ENCODE data around the gene ITPKC. TPM values are rescaled to one million over a fixed set of nuclear protein-coding genes. Genes with fewer than 3 reads are reported as not detected.

Gene ITPKC
- total RNA-seq, 1 experiment from 2014 or later: 23.8 TPM

DNA sequence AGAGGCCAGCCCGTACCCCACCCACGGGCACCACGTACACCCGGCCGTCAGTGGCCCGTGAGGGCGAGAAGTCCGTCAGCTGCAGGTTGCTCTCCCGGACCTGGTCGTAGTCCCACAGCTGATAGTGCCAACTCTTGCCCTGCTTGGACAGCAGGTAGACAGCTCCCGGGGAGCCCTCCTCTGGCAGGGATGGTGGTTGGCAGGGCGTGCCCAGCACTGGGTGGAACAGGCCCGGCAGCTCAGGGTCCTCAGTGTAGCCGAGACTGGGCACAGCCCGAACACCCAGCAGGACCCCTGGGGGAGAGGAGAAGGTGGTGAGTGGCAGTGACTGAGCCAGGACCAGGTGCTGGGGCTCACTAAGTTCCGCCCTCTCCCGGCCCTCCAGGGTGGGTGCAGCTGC, 25.6 kb downstream of the ITPKC start:
- H3K36me3 ChIP-seq: peaks cover 28% of the 10 kb centered on the region
- DNase-seq: no peak
- H3K9me3 ChIP-seq: no peaks in the 10 kb centered on the region
- H3K27me3 ChIP-seq: no peaks in the 10 kb centered on the region
- H3K4me3 ChIP-seq: no peak overlapping the region

DNA sequence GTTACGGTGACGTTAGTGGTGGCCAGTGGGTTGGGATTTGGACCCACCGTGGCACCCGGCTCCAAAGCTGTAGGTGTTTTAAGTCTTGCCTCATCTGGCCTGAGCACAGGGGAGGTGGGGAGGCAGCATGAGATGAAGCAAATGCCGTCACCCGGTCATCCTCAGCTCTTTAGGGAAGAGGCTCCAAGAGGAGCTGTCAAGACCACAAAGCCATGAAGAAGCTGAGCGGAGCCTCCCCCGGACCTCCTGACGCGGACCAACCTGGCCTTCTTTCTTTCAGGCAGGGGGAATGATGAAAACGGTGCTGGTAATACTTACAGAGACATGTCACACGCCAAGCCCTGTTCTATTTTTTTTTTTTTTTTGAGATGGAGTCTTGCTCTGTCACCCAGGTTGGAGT, 26.0 kb downstream of the ITPKC start:
- no peak for DNase-seq
- no peak overlapping the region for H3K4me3 ChIP-seq
- no peaks in the 10 kb centered on the region for H3K27me3 ChIP-seq
- no peaks in the 10 kb centered on the region for H3K9me3 ChIP-seq
- H3K36me3 ChIP-seq: peaks cover 26% of the 10 kb centered on the region

- no peaks in the 10 kb centered on the region for H3K27me3 ChIP-seq
- H3K36me3 ChIP-seq: peaks cover 17% of the 10 kb centered on the region
- H3K9me3 ChIP-seq: no peaks in the 10 kb centered on the region
- no peak overlapping the region for H3K4me3 ChIP-seq
- no peak for DNase-seq
Measured at GRCh38 chr19:40743926-40744325, 27.0 kb downstream of the ITPKC start.

DNA sequence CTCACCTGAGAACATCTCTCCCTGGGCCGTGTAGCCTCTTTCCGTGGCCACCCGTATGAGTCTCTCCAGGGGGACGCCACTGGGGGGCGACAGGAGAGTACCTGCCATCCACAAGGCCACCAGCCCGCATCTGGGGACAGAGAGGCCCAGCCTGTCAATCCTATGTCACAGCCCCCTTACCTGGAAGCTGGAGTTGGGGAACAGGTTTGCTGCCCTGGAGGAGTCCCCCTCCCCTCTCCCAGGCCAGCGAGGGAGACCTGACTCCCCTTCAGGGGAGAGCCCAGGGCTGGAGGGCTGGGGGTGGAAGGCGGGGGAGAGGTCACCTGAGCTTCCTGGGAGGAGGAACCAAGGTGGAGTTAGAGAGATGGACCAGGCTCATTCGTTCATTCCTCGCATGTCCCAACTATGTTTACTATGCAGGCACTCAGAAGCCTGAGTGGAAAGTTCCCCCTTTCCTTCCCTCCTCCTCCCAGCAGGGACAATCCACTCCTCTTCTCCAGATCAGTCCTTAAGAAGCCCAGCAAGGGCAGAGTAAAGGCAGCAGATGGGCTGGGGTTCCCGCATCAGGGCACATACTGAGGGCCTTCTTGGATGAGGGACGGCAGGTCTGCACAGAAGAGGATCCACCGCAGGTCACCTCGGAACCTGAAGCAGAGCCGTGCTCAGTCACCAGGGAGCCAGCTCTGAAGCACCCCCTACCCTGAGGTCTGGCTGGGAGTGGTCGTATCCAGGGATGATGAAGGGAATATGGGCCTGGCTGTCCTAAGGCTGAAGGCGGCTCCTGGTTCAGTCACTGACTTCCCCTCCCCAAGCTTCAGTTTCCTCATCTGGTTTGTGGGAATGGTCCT, 27.9 kb downstream of the ITPKC start:
- Histone ChIP-seq H3K27me3 (no peaks in the 10 kb centered on the region), H3K4me3 (no peak overlapping the region), H3K9me3 (no peaks in the 10 kb centered on the region), H3K36me3 (peaks cover 10% of the 10 kb centered on the region)
- no peak for DNase-seq

- Histone ChIP-seq H3K27me3 (no peaks in the 10 kb centered on the region), H3K9me3 (no peaks in the 10 kb centered on the region), H3K4me3 (no peak overlapping the region), H3K36me3 (peaks cover 6% of the 10 kb centered on the region; the same call in 1 of the 2 replicates)
- peak; percentile 31 for DNase-seq
Measured at GRCh38 chr19:40745402-40745780, 28.5 kb downstream of the ITPKC start.

- Histone ChIP-seq H3K27me3 (no peaks in the 10 kb centered on the region), H3K36me3 (peaks cover 12% of the 10 kb centered on the region), H3K9me3 (no peaks in the 10 kb centered on the region), H3K4me3 (no peak overlapping the region)
- DNase-seq: no peak
Measured at GRCh38 chr19:40747536-40747935, 30.6 kb downstream of the ITPKC start.

GRCh38 chr19:40750058-40750873, 33.4 kb downstream of the ITPKC start, which contains the start of gene ACTMAP:
Gene ACTMAP, minus strand, starts transcription at chr19:40750477. Its CDS starts 674 bp downstream, at chr19:40749803.
- peak within 1 kb of the TSS; percentile 84 for H3K4me3 ChIP-seq
- H3K27me3 ChIP-seq: no peaks in the 10 kb centered on the region
- no peaks in the 10 kb centered on the region for H3K9me3 ChIP-seq
- DNase-seq: peak; percentile 99
- H3K36me3 ChIP-seq: peaks cover 32% of the 10 kb centered on the region

GRCh38 chr19:40750874-40751537, 34.1 kb downstream of the ITPKC start, which contains the start of gene SNRPA:
Gene SNRPA, plus strand, starts transcription at chr19:40751203. Its CDS starts 206 bp downstream, at chr19:40751409.
- DNase-seq: peak; percentile 99
- no peaks in the 10 kb centered on the region for H3K27me3 ChIP-seq
- H3K36me3 ChIP-seq: peaks cover 40% of the 10 kb centered on the region
- no peaks in the 10 kb centered on the region for H3K9me3 ChIP-seq
- peak within 1 kb of the TSS; percentile 84 for H3K4me3 ChIP-seq

GRCh38 chr19:40752257-40752781, 35.4 kb downstream of the ITPKC start:
- no peaks in the 10 kb centered on the region for H3K27me3 ChIP-seq
- peaks cover 52% of the 10 kb centered on the region for H3K36me3 ChIP-seq
- no peaks in the 10 kb centered on the region for H3K9me3 ChIP-seq
- H3K4me3 ChIP-seq: peak overlapping the region; percentile 84
- DNase-seq: no peak

DNA sequence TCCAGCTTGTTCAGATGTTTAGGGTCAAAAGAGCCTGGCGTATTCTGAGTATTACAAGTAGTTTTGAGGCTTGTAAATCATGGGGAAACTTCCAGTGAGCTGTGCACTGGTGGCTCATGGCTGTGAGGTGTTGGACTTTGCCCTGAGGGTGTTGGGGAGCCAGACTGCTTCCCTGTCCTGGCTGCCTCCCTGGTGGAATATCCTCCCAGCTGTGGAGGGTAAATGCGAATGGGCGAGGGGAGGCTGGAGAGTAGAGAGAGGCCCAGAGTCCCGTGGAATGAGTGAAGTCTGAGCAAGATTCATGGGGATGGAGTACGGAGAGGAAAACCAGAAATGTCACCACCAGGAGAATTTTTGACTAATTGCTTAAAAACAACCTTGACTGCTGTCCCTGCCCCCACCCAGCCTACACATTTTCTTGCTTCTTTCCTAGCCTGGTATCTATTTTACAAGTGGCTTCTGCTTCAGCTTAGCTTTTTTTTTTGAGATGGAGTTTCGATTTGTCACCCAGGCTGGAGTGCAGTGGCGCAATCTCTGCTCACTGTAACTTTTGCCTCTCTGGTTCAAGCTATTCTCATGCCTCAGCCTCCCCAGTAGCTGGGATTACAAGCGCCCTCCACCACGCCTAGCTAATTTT, 37.8 kb downstream of the ITPKC start:
- Histone ChIP-seq H3K36me3 (peaks cover 74% of the 10 kb centered on the region), H3K4me3 (no peak overlapping the region)
- DNase-seq: no peak

DNA sequence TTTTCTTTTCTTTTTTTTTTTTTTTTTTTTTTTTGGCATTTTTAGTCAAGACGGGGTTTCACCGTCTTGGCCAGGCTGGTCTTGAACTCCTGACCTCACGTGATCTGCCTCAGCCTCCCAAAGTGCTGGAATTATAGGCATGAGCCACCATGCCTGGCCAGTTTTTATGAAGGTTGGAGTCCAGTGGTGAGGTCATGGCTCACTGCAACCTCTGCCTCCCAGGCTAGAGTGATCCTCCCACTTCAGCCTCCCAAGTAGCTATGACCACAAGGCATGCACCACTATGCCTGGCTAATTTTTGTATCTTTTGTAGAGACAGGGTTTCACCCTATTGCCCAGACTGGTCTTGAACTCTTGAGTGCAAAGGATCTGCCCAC, 38.3 kb downstream of the ITPKC start:
- H3K36me3 ChIP-seq: peaks cover 79% of the 10 kb centered on the region
- no peaks in the 10 kb centered on the region for H3K27me3 ChIP-seq
- no peak overlapping the region for H3K4me3 ChIP-seq
- H3K9me3 ChIP-seq: no peaks in the 10 kb centered on the region
- no peak for DNase-seq

More for the DNA sequence above, 37.8 kb downstream of the ITPKC start:
- H3K27me3 ChIP-seq: no peaks in the 10 kb centered on the region
- H3K9me3 ChIP-seq: no peaks in the 10 kb centered on the region

- DNase-seq: no peak
- Histone ChIP-seq H3K4me3 (no peak overlapping the region), H3K36me3 (peaks cover 85% of the 10 kb centered on the region), H3K9me3 (no peaks in the 10 kb centered on the region), H3K27me3 (no peaks in the 10 kb centered on the region)
Measured at GRCh38 chr19:40755791-40756190, 38.9 kb downstream of the ITPKC start.

- Histone ChIP-seq H3K36me3 (peaks cover 89% of the 10 kb centered on the region), H3K9me3 (no peaks in the 10 kb centered on the region), H3K27me3 (no peaks in the 10 kb centered on the region), H3K4me3 (no peak overlapping the region)
- DNase-seq: no peak
Measured at GRCh38 chr19:40756502-40757110, 39.7 kb downstream of the ITPKC start.

GRCh38 chr19:40758491-40758890, 41.6 kb downstream of the ITPKC start:
- H3K36me3 ChIP-seq: peaks cover 92% of the 10 kb centered on the region
- no peaks in the 10 kb centered on the region for H3K9me3 ChIP-seq
- H3K4me3 ChIP-seq: no peak overlapping the region

DNA sequence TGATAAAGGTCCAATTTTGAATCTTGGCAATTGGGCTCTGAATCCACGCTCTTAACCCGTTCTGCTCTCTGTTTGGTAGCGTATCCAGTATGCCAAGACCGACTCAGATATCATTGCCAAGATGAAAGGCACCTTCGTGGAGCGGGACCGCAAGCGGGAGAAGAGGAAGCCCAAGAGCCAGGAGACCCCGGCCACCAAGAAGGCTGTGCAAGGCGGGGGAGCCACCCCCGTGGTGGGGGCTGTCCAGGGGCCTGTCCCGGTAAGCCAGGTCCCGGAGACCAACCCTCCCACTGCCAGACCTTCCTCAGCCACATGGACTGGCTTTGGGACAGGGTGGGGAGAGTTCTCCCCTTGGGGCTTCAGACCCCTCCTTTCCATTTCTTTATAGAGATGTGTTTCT, 42.4 kb downstream of the ITPKC start:
- Histone ChIP-seq H3K27me3 (no peaks in the 10 kb centered on the region), H3K9me3 (no peaks in the 10 kb centered on the region), H3K4me3 (no peak overlapping the region), H3K36me3 (peaks cover 94% of the 10 kb centered on the region)
- DNase-seq: no peak

More at GRCh38 chr19:40758491-40758890, 41.6 kb downstream of the ITPKC start:
- no peaks in the 10 kb centered on the region for H3K27me3 ChIP-seq
- DNase-seq: no peak

Data from MG63 (cell line).